Naive thymus-derived CD4-positive, alpha-beta T cell (primary cell): ENCODE measurements around the gene ELP4. TPM values are rescaled to one million over a fixed set of nuclear protein-coding genes. Genes with fewer than 3 reads are reported as not detected.

ENCODE experiments used
- polyA plus RNA-seq, 2 donors: library from polyadenylated mRNA; unstranded; fragments of 300-500 nt; fragmentation: Illumina TruSeq; gene quantifications; one replicate each; pipeline ENCODE4 v1.2.3, GENCODE V29; 2021
- total RNA-seq, 6 experiments: library from RNA in 5 of 6; stranded (reverse) in 5 of 6; gene quantifications; 1 replicate in 5 of 6; 2 replicates in 1 of 6; pipeline ENCODE4 v1.2.3 and lab custom pipeline; 2021 to 2026

ELP4 gene
- total and polyA plus RNA-seq, 7 experiments from 2014 or later, result 16.8 to 23.5 (median 21.2) TPM

Other genes starting within 250 kb of the ELP4 start
- under 1 TPM in 4 of 5 experiments, not detected in 1; 0.13 to 0.81 (median 0.26) TPM for gene DCDC1, start 140.0 kb upstream of the ELP4 start, total RNA-seq
- not detected for gene DCDC1, start 140.0 kb upstream of the ELP4 start, polyA plus RNA-seq
- gene DNAJC24, start 139.9 kb upstream of the ELP4 start, total RNA-seq, result 10 to 100 TPM; 12.2 to 26.3 (median 18.6) TPM
- gene DNAJC24, start 139.9 kb upstream of the ELP4 start, polyA plus RNA-seq, result 10 to 100 TPM in 1 of 2 donors, 1 to 10 TPM in 1; 9.8 to 14.6 TPM
- 10 to 100 TPM in 4 of 5 experiments, 1 to 10 TPM in 1; 9.4 to 20.0 (median 16.1) TPM for gene IMMP1L, start 145 bp upstream of the ELP4 start, total RNA-seq
- 10 to 100 TPM; 49.7 to 52.4 TPM for gene IMMP1L, start 145 bp upstream of the ELP4 start, polyA plus RNA-seq